Astrocyte (in vitro differentiated cells and primary cell): Measurements from ENCODE around the gene SYT2. TPM values are rescaled to one million over a fixed set of nuclear protein-coding genes. Genes with fewer than 3 reads are reported as not detected.

Experiments used
- DNase-seq: peaks from one replicate; pipeline ENCODE4 v3.0.0-alpha.2; 2010; ENCODE audit warnings: low read depth
- FAIRE-seq: peaks from 2 replicates; lab custom pipeline; 2011; peaks lifted over from hg19 to GRCh38; lab: Jason Lieb, UNC
- H2AFZ ChIP-seq: 2 replicates; pipeline ENCODE4 v1.6.0; 2012; ENCODE audit warnings: low read depth, low read length, inconsistent platforms
- H3K27ac ChIP-seq: 2 replicates; pipeline ENCODE4 v1.5.1; 2011; ENCODE audit warnings: low read depth, low read length, inconsistent platforms
- H3K27me3 ChIP-seq: 2 replicates; pipeline ENCODE4 v1.6.0; 2011; ENCODE audit warnings: low read length, inconsistent platforms; ENCODE audit not compliant: insufficient read depth
- H3K36me3 ChIP-seq: 2 replicates; pipeline ENCODE4 v1.5.1; 2011; ENCODE audit warnings: low read length, inconsistent platforms; ENCODE audit not compliant: insufficient read depth
- H3K4me1 ChIP-seq: 2 replicates; pipeline ENCODE4 v1.5.1; 2011; ENCODE audit warnings: low read length, inconsistent platforms; ENCODE audit not compliant: insufficient read depth
- H3K4me2 ChIP-seq: 2 replicates; pipeline ENCODE4 v1.6.0; 2012; ENCODE audit warnings: low read length, inconsistent platforms
- H3K4me3 ChIP-seq: 2 replicates; pipeline ENCODE4 v1.5.1; 2011; ENCODE audit warnings: low read depth, mild to moderate bottlenecking, low read length, inconsistent platforms; ENCODE audit not compliant: insufficient read depth
- H3K79me2 ChIP-seq: 2 replicates; pipeline ENCODE4 v1.6.0; 2012; ENCODE audit warnings: mild to moderate bottlenecking, low read length, inconsistent platforms; ENCODE audit not compliant: insufficient read depth
- H3K9ac ChIP-seq: 2 replicates; pipeline ENCODE4 v1.6.0; 2012; ENCODE audit warnings: mild to moderate bottlenecking, low read length, inconsistent platforms
- H3K9me3 ChIP-seq: 2 replicates; pipeline ENCODE4 v1.5.1; 2012; ENCODE audit warnings: low read depth, mild to moderate bottlenecking, low read length, inconsistent platforms; ENCODE audit not compliant: insufficient read depth
- H4K20me1 ChIP-seq: 2 replicates; pipeline ENCODE4 v1.6.0; 2012; ENCODE audit warnings: low read length, inconsistent platforms; ENCODE audit not compliant: insufficient read depth
- H3K27ac Mint-ChIP-seq: one replicate; pipeline ENCODE4 v1.8.0; 2021; ENCODE audit warnings: mild to moderate bottlenecking, mixed read lengths; ENCODE audit not compliant: unreplicated experiment
- H3K27me3 Mint-ChIP-seq: one replicate; pipeline ENCODE4 v1.8.0; 2021; ENCODE audit warnings: low read depth, mixed read lengths; ENCODE audit not compliant: unreplicated experiment
- H3K36me3 Mint-ChIP-seq: one replicate; pipeline ENCODE4 v1.8.0; 2021; ENCODE audit warnings: low read depth, mixed read lengths; ENCODE audit not compliant: unreplicated experiment
- H3K4me1 Mint-ChIP-seq: one replicate; pipeline ENCODE4 v1.8.0; 2021; ENCODE audit warnings: low read depth, mixed read lengths; ENCODE audit not compliant: unreplicated experiment
- H3K4me3 Mint-ChIP-seq: one replicate; pipeline ENCODE4 v1.8.0; 2021; ENCODE audit warnings: mild to moderate bottlenecking, moderate library complexity, mixed read lengths; ENCODE audit not compliant: unreplicated experiment
- H3K9me3 Mint-ChIP-seq: one replicate; pipeline ENCODE4 v1.8.0; 2021; ENCODE audit warnings: mild to moderate bottlenecking, mixed read lengths; ENCODE audit not compliant: unreplicated experiment
- CTCF ChIP-seq: IDR thresholded peaks from 2 replicates; pipeline ENCODE4 v1.5.1; 2011; ENCODE audit warnings: low read depth, mild to moderate bottlenecking, inconsistent platforms, low read length, moderate library complexity; ENCODE audit not compliant: insufficient read depth
- EZH2 ChIP-seq: IDR thresholded peaks from 2 replicates; pipeline ENCODE4 v1.6.1; 2012; ENCODE audit warnings: mild to moderate bottlenecking, low read length, inconsistent platforms; ENCODE audit not compliant: insufficient read depth
- total RNA-seq: library from RNA; stranded (reverse); gene quantifications from 2 replicates; pipeline ENCODE4 v1.2.1, GENCODE V29; 2021

Gene SYT2
- total RNA-seq, 1 donor from 2014 or later = 0.27 TPM

GRCh38 chr1:202683029-202683428 lies 27.2 kb downstream of the SYT2 start:
- no peak overlapping the region for H3K27ac Mint-ChIP-seq
- FAIRE-seq (no peak), DNase-seq (no peak)
- no peak overlapping the region for H3K4me3 Mint-ChIP-seq
- H4K20me1 ChIP-seq = no peaks in the 10 kb centered on the region
- no peak overlapping the region for H3K4me3 ChIP-seq
- H3K4me1 ChIP-seq = no peaks in the 10 kb centered on the region
- H3K4me2 ChIP-seq = no peak overlapping the region
- H3K9ac ChIP-seq = no peak overlapping the region
- peaks cover 53% of the 10 kb centered on the region for H3K27me3 Mint-ChIP-seq
- peaks cover 2% of the 10 kb centered on the region for H3K36me3 Mint-ChIP-seq
- no peaks in the 10 kb centered on the region for H3K79me2 ChIP-seq
- H3K9me3 ChIP-seq = no peaks in the 10 kb centered on the region
- H2AFZ ChIP-seq = no peak overlapping the region
- no peak overlapping the region for H3K27ac ChIP-seq
- H3K4me1 Mint-ChIP-seq = peaks cover 12% of the 10 kb centered on the region
- H3K9me3 Mint-ChIP-seq = no peaks in the 10 kb centered on the region
- peaks cover 48% of the 10 kb centered on the region for H3K27me3 ChIP-seq
- TF ChIP-seq CTCF = no peak
- no peak for TF ChIP-seq EZH2
- no peaks in the 10 kb centered on the region for H3K36me3 ChIP-seq

- Histone ChIP-seq H2AFZ (no peak overlapping the region), H3K27me3 (peaks cover 43% of the 10 kb centered on the region), H3K9me3 (no peaks in the 10 kb centered on the region), H3K4me1 (no peaks in the 10 kb centered on the region), H4K20me1 (no peaks in the 10 kb centered on the region), H3K9ac (no peak overlapping the region), H3K27ac (no peak overlapping the region), H3K4me2 (no peak overlapping the region), H3K4me3 (no peak overlapping the region), H3K79me2 (no peaks in the 10 kb centered on the region), H3K36me3 (no peaks in the 10 kb centered on the region)
- no peak overlapping the region for H3K27ac Mint-ChIP-seq
- H3K4me3 Mint-ChIP-seq = no peak overlapping the region
- DNase-seq (no peak), FAIRE-seq (no peak)
- H3K36me3 Mint-ChIP-seq = peaks cover 2% of the 10 kb centered on the region
- H3K9me3 Mint-ChIP-seq = no peaks in the 10 kb centered on the region
- H3K4me1 Mint-ChIP-seq = peaks cover 12% of the 10 kb centered on the region
- TF ChIP-seq EZH2 = no peak
- no peak for TF ChIP-seq CTCF
- H3K27me3 Mint-ChIP-seq = peaks cover 50% of the 10 kb centered on the region
Measured at GRCh38 chr1:202682477-202682876, 27.8 kb downstream of the SYT2 start.

GRCh38 chr1:202681736-202682420 lies 28.4 kb downstream of the SYT2 start:
- no peak for FAIRE-seq
- peaks cover 5% of the 10 kb centered on the region for H3K9me3 Mint-ChIP-seq
- Histone ChIP-seq H3K4me2 (no peak overlapping the region), H2AFZ (no peak overlapping the region), H4K20me1 (no peaks in the 10 kb centered on the region), H3K27ac (no peak overlapping the region), H3K4me1 (no peaks in the 10 kb centered on the region), H3K36me3 (no peaks in the 10 kb centered on the region), H3K9ac (no peak overlapping the region), H3K9me3 (no peaks in the 10 kb centered on the region), H3K4me3 (no peak overlapping the region), H3K79me2 (no peaks in the 10 kb centered on the region), H3K27me3 (peaks cover 38% of the 10 kb centered on the region)
- H3K4me1 Mint-ChIP-seq = peaks cover 12% of the 10 kb centered on the region
- no peak for DNase-seq
- TF ChIP-seq EZH2 (no peak), CTCF (no peak)
- no peak overlapping the region for H3K4me3 Mint-ChIP-seq
- H3K27me3 Mint-ChIP-seq = peaks cover 47% of the 10 kb centered on the region
- peaks cover 2% of the 10 kb centered on the region for H3K36me3 Mint-ChIP-seq
- H3K27ac Mint-ChIP-seq = no peak overlapping the region
